RCC 7860 (cell line): ENCODE results near the gene ALDH6A1.
"Not testable (repeated sequence)": the region's sequence is repeated elsewhere in the genome, so short reads cannot be mapped to it uniquely, and the experiment has no call there.

Experiments
- DNase-seq: peaks from one replicate; pipeline ENCODE4 v3.0.0-alpha.2; 2015; ENCODE audit warnings: low spot score
- FAIRE-seq: peaks from 2 replicates; lab custom pipeline; 2012; peaks lifted over from hg19 to GRCh38; lab: Jason Lieb, UNC

Gene ALDH6A1

DNA sequence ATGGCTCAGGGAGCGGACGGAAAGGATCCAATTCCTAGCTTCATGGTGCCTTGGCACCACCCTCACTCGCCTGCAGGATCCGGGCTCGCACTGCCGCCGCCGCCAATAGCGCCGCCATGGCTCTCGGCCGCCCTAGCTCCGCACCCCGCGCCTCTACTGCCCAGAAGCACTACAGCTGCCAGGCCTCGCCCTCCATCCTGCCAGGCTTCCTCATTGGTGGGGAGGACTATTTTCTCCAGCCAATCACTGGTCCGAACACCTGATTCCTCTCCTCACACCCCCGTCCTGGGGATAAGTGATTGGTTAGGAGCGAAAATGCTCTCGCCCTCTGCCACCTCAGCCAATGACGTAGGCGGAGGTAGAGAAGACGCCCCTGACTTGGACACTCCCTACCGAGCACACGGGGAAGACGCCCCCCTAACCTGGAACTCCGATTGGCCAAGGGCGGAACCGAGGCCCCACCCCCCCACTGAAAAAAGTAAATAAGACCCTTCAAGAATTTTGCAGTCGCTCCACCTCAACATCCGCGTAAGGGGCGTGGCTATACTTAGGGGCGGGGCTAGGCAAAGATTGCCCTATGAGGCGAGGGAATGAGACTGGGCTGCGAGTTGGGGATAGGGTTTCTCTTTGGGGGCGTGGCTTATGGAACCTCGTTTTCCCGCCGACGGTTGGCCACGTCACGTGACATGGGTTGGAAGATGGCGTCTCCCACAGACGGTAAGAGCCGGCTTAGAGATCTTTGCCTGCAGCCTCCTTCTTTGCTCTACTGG is at the start of gene ALDH6A1, which contains the start of gene LIN52:
TSS of gene ALDH6A1 (minus strand) at position 177 of the 770 bp plus-strand sequence. CDS start at position 118, 59 bp downstream.
TSS of gene LIN52 (plus strand) at position 680 of the 770 bp plus-strand sequence. CDS start at position 699, 19 bp downstream.
- FAIRE-seq (peak; percentile 90), DNase-seq (peak; percentile 97)

DNA sequence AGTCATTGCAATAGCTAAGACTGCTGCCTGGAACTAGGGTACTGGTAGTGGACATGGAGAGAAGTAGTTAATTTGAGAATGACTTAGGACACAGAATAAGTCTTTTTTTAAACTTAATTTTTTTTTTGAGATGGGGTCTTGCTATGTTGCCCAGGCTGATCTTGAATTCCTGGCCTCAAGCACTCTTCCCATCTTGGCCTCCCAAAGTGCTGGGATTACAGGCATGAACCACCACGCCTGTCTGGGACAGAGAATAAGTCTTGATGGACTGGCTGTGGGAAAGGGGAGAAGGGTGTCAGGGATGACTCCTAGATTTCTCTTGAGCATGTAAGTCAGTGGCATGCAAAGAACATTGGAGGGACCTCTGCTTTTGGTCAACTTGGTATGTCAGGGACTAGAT is 43.4 kb upstream of the ALDH6A1 start:
- no peak for DNase-seq
- FAIRE-seq = no peak

DNA sequence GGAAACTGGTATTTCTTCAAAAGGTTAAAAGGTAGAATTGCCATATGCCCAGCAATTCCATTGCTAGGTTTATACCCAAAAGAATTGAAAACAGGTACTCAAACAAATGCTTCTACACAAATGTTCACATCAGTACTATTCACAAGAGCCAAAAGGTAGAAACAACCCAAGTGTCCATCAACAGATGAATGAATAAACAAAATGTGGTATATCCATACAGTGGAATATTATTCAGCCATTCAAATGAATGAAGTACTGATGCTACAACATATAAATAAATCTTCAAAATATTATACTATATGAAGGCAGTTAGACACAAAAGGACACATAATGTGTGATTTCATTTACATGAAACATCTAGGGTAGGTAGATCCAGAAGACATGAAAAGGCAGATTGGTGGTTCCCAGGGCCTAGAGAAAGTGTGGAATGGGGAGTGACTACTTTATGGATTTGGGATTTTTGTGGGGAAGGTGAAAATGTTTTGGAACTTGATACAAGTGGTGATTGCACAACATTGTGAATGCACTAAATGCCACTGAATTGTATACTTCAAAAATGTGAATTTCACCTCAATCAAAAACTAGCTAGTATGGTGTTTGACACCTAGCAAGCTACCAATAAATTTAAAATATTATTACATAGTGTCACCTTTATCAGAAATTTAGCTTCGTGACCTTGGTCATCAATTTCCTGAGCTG is 42.2 kb upstream of the ALDH6A1 start:
- no peak for FAIRE-seq
- DNase-seq = no peak

DNA sequence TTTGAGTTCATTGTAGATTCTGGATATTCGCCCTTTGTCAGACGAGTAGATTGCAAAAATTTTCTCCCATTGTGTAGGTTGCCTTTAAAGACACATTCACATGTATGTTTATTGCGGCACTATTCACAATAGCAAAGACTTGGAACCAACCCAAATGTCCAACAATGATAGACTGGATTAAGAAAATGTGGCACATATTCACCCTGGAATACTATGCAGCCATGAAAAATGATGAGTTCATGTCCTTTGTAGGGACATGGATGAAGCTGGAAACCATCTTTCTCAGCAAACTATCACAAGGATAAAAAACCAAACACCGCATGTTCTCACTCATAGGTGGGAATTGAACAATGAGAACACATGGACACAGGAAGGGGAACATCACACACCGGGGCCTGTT is 41.2 kb upstream of the ALDH6A1 start:
- FAIRE-seq, DNase-seq: not testable (repeated sequence)

DNA sequence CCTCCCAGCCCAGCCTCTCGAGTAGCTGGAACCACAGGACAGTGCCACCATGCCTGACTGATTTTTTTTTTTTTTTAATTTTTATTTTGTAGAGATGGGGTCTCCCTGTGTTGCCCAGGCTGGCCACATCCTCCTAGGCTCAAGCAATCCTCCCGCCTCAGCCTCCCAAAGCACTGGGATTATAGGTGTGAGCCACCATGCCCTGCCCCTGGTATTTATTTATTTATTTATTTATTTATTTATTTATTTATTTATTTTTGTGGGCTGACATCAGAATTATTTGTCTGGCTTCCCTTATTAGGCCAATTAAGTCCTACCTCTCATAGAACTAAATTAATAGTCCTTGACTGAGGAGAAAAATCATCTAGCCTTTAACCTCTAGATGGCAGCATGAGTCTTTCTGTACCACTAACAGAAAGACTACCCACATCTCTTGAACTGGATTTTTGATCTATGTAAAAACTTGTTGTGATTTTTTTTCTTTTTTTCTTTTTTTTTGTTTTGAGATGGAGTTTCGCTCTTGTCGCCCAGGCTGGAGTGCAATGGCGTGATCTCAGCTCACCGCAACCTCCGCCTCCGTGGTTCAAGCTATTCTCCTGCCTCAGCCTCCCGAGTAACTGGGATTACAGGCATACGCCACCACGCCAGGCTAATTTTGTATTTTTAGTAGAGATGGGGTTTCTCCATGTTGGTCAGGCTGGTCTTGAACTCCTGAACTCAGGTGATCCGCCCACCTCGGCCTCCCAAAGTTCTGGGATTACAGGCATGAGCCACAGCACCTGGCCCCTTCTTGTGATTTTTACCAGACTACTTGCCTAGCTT is 27.4 kb upstream of the ALDH6A1 start:
- FAIRE-seq (peak; percentile 57), DNase-seq (peak; percentile 16)

DNA sequence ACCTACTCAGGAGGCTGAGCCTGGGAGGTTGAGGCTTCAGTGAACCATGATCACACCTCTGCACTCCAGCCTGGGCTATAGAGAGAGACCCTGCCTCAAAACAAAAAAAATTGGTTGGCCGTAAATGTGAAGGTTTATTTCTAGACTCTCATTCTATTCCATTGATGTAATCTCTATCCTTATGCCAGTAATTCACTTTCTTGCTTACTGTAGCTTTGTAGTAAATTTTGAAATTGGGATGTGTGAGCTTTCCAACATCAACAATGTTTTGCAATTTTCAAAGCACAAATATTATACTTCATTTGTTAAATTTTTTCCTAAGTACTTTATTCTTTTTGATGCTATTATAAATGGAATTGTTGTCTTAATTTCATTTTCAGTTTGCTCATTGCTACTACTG is 25.1 kb upstream of the ALDH6A1 start:
- no peak for DNase-seq
- no peak for FAIRE-seq

DNA sequence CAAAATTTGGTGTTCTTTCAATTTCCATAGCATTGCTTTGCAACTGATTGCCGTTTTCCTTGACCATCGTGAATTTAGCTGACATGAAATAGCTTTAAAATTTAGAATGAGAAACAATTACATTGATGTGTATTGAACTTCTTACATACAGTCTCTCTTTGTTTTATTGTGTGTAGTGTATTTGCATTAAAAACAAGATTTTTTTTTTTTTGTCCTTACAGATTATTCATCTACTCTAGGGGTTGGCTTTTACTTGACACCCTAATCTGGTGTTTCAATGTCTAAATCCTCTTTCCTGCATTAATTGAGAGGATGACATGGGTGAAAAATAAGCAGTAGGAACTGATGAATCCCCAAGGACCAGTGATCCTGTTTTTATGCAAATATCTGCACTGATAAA is 21.1 kb upstream of the ALDH6A1 start:
- no peak for FAIRE-seq
- no peak for DNase-seq

DNA sequence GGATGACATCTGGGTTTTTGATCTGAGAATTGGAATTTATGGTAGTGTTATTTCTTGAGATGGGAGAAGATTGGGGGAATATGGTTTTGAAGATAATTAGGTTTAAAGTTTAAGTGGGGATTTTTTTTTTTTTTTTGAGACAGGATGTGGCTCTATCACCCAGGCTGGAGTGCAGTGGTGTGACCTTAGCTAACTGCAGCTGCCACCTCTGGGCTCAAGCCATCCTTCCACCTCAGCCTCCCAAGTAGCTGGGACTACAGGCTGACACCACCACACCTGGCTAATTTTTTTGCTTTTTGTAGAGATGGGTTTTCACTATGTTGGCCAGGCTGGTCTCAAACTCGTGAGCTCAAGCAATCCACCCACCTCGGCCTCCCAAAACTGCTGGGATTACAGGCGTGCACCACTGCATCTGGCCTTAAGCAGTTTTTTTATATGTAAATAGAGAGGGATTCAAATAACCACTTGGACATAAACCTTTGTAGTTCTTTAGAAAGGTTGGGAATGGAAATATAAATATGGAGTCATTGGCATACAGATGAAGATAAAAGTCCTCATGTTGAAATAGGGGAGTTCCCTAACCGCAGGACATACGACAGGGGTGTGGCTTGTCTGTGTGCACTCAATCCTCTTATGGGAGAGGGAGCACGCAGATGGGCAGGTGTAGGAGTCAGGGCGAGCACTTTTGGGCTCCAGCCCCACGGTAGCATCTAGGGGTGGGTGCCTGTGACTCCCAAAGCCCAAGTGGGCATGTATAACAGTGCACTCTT is 5.2 kb upstream of the ALDH6A1 start:
- DNase-seq (no peak), FAIRE-seq (no peak)

DNA sequence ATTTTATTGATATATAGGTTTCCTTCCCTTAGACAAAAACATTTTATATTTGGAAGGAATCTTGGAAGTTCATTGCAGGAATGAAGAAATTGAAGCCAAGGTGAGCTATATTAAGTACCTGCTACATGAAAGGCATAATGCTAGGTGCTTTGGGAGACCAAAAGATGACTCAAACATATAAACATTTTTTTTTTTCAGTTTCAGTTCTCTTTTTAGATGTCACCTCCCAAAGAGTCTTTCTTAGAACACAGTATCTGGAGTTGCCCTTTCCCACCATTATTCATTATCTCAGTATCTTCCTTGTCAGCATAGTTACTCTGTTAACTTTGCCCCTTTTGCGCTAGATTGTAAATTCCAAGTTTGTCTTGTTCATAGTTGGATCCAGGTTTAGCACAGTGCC is 1.6 kb upstream of the ALDH6A1 start:
- no peak for FAIRE-seq
- DNase-seq = no peak

DNA sequence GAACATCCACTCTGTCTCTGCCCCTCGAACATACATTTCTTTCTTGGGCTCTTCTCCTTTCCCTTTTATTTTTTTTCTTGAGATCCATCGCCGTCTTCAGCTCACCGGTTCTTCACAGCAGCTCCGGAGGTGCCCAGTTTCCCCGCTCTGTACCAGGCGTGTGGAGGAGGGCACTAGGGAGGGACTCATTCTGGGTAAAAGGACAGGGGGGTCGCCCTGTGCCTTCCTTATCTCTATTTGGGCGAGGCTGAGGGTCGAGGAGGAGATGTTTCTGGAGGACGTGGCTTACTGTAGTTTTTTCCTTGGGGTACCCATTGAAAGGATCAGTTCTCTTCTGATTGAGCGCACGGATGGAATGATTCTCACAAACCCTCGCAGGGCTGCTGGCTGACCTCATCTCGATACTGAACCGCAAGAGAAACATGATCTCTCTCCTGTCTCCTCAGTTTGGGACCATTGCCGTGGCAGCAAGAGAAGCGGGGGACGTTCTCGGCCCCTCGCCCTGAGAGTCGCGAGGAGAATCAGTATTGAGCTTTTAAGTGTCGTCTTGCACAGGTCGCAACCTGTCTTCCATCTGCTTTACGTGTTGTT is 889 bp upstream of the ALDH6A1 start:
- no peak for FAIRE-seq

DNA sequence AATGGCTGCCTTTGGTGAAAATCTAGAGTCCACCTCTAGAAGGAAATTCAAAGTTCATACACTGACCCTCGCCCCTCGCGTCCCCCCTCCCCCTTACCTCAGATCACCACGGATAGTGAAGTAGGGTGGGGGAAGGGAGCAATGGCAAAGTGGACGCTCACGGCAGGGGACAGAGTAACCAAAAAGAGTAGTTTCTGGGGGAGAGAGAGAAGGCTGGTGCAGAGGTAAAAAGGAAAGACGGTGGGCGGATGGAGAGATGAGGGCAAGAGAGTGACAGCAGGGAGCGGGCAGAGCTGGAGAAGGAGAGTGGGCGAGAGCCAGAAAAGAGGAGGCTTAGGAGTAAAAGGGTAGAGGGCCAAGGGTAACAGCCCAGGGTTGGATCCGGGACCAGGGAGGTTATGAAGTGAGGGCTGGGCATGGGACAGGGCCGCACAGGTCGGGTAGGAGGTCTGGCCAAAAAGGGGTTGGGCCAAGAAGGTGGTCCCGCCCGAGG is 423 bp downstream of the ALDH6A1 start:
- no peak for DNase-seq

More for the DNA sequence above, 889 bp upstream of the ALDH6A1 start:
- peak; percentile 18 for DNase-seq

DNA sequence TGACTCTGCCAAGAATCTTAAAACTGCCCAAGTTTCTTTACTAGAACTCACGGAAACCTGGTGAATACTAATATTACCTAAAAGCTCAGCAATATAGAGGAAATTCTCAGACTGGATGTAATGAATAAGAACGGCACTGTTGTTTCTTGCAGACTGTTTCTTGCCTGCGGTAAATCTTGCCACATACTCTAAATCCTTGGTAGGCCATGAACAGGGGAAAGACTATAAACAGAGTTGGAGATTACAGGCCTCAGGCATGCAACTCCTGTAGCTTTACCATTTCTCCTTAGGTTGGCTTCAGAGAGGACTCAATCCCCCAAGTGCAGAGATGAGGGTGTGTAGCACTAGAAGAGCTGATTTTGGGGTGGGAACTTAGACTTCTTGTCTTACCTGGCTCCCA is 1.1 kb downstream of the ALDH6A1 start:
- no peak for FAIRE-seq
- DNase-seq = no peak

More for the DNA sequence above, 423 bp downstream of the ALDH6A1 start:
- no peak for FAIRE-seq

DNA sequence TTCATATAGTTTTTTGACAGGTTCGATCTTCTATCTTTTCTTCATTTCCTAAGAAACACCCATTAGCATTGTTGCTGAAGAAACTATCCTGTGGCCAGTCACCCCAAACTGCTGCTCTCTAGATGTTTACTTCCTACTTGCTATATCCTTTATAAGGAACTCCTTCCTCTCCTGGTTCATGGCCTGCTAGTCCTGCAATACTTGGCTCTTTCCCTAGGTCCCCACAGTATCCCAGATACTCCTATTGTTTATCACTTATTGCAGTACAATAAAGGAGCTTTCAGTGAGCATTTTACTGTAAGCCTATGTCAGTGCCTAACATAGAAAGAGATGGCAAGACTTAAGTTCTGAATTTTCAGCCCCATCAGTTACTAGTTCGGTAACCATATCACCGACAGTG is 2.8 kb downstream of the ALDH6A1 start:
- FAIRE-seq (no peak), DNase-seq (no peak)

DNA sequence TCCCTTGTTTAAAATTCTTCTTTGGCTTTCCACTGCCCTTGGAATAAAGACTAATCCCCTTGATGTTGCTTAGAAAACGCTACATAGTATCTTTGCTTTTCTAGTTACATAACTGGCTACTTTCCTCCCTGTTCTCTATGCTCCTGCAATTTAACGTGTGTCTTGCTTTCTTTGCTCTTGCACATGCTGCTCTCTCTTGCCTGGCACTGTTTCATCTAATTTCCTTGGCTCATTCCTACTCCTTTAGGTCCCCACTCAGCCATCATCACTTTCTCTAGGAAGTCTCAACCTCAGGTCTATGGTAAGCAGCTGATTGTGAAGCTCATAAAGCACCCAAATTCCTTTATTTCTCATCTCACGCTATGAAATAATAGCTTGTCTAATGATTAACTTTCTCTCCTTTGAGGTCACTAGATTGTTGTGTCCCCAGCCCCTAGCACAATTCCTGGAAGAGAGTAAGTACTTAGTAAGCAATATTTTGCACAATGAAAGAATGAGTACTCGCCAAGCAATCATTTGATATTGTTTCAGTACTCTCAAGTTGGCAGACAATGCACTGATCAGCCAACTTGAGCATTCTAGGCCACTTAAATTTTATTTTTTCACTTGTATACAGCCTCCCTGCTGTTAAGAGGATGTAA is 3.3 kb downstream of the ALDH6A1 start:
- DNase-seq (no peak), FAIRE-seq (no peak)

DNA sequence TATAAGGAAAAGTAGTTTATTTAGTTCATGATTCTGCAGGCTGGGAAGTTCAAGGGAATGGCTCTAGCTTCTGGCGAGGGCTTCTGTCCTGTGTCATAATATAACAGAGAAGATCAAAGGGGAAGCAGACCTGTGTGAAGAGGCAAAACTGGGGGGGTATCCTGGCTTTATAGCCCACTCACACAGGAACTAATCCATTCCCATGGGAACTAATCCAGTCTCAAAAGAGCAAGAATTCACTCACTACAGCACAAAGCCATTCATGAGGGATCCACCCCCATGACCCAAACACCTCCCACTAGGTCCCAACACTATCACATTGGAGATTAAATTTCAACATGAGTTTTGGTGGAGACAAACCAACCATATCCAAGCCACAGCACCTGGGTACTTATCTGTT is 6.9 kb downstream of the ALDH6A1 start:
- FAIRE-seq (no peak), DNase-seq (no peak)

DNA sequence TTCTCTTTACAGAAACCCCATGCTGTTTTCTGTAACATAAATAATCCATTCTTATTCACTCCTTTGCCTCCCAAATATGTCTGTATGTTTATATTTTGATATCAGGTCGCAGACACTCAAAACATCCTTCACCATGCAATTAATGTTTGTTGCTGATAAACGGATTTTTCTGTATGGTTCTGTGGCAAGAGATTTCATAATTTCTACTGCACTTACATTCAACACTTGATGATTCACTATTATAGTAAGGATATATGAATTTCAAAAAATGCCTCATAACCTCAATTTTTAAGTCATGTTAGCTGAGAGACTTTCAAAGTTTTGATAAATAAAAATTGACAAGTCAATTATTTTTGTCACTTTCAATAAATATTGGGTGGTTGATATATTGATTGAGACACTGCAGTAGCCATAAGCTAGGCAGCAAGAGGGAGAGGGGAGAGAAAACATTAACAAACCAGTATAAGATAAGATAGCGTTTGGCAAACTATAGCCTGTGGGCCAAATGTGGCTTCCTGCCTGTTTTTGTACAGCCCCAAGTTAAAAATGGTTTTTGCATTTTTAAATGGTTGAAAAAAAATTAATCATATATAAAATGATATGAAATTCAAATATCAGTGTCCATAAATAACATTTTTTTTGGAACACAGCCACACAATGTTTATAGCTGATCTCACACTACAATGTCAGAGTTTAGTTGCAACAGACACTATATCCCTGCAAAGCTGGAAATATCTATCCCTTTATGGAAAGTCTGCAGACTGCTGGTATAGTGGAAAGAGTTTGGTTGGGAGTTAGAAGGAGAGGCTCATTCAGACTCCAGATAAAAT is 18.3 kb downstream of the ALDH6A1 start:
- no peak for FAIRE-seq
- no peak for DNase-seq

DNA sequence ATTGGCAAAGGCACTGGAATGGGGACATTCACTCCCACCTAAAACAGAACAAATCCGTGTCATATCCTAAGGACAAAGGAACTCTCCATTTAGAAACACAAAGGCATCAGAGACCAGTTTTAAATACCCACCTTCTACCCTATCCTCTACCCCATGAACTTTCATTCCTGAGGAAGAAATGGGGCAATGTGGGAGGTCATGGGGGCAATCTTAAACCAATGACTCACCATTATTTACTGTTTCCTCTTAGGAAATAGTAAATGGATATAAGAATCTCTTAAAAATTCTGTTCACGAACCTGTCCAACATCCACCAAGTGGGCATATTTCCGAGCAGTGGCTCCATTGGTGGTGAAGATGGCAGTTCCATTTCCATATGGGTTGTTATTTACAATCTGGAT is 19.4 kb downstream of the ALDH6A1 start:
- DNase-seq (no peak), FAIRE-seq (no peak)

DNA sequence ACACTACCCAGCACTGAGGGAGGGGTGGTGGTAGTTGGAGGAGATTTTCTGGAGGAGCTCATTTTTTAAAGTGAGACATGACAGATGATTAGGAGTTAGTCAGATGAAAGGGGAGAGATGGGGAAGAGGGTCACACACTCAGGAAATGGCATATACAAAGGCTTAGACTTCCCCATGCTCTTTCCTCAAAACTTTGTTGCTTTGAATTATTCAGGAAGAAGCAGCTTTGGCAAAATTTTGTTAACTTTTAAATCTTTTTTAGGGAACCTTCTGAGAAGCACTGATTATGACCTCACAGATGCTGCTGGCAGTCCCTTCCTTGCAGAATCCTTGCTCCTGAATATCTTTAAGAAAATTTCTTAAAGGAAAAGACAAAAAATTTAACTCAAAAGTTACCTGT is 19.8 kb downstream of the ALDH6A1 start:
- FAIRE-seq (no peak), DNase-seq (no peak)

DNA sequence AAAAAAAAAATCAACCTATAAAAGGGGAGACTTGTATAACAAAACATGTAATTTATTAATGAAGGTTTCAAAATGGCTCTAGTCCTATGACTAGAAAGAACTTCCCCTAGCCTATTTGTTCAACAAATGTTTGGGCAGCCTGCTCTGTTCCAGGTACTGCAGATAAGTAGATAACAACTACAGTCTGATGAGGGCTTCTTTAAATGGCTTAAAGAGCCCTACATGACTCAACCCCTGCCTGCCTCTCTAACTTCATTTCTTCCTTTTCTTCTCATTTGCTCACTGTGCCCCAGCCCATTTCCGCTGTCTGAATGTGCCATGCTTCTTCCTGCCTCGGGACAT is 21.5 kb downstream of the ALDH6A1 start:
- no peak for FAIRE-seq

More for the DNA sequence above, 21.5 kb downstream of the ALDH6A1 start:
- DNase-seq = no peak
